ENCODE data around the gene MTA1. TPM values are rescaled to one million over a fixed set of nuclear protein-coding genes. Genes with fewer than 3 reads are reported as not detected.

MTA1 gene
- total RNA-seq, 1 donor from 2014 or later = 43.4 TPM

DNA sequence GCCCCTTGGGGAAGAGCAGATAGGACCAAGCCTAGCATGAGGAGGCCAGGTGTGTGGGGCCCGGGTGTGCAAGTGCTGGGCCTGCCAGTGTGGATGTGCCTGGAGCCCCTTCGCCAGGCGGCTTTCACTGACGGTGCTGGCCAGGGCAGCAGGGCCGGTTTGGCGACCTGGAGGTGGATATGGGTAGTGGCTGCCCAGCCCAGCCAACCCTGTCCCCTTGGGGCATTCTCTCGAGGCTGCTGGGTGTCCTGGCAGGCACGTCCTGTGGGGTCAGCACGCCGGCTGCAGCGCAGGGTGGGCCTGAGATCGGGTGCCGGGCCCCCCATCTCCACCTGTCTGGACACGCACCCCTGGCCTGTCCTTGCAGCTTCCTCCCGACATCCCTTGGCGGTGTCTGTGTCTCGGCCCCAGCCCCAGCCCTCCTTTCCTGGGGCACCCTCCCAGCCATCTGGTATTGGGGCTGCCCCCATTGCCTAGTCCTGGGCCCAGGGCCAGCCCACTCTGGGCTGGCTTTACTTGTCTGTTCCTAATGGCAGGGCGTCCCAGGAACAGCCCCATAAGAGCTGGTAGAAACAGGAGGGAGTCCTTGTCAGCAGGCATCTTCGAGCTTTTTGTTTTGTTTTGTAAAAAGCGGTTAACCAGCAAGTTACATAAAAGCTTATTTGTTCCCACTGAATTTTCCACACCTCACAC lies 47.8 kb downstream of the MTA1 start:
- DNase-seq = no peak

DNA sequence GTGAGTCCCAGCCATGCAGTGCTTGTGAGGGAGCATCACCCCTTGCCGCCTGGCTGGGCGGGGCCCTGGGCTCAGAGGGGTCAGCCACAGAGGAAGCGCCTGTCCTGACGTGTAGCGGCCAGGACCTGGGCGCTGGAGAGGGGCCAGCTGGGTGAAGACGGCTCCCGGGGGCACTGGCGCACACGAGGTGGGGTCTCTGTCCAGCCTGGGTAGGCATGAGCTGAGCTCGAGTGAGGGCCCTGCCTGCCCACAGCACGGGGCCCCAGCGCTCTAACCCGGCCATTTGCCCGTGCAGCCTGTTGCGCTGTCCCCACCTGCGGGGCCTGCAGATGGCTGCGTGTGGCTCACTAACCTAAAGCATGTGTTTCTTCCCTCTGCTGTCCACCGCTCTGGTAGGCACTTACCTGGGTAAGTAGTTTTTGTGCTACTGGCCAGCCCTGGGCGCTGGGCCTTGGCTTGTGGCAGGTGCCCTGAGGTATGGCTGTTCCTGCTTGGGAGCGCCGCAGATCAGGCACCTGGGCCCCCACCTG lies 48.4 kb downstream of the MTA1 start:
- no peak for DNase-seq

DNA sequence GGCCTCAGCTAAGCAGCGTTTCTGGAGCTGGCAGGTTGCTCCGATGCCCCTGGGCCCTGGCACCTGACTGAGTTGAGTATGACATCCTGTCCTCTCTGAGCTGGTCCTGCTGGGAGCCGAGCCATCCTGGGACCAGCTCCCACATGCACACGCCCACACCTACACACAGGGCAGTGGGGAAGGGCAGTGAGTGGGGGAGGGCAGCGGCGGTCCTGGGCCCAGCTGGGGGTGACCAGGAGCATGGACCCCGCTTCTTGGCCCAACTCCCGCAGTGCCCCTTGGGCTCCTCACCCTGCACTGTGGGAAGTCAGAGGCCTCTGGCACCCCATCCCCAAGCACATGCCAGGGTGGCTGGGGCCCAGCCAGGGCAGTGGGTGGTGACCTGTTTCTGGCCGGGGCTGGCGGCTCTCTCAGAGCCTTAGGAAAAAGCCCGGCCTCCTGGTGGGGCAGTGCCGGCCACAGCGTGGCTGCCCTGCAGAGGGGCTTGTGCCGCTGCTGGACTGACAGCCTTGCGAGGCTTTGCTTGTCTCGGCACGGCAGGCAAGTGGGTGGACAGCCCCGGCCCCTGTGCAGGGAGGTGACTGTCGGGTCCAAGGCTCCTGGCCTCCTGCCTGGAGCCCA lies 49.1 kb downstream of the MTA1 start:
- no peak for DNase-seq

DNA sequence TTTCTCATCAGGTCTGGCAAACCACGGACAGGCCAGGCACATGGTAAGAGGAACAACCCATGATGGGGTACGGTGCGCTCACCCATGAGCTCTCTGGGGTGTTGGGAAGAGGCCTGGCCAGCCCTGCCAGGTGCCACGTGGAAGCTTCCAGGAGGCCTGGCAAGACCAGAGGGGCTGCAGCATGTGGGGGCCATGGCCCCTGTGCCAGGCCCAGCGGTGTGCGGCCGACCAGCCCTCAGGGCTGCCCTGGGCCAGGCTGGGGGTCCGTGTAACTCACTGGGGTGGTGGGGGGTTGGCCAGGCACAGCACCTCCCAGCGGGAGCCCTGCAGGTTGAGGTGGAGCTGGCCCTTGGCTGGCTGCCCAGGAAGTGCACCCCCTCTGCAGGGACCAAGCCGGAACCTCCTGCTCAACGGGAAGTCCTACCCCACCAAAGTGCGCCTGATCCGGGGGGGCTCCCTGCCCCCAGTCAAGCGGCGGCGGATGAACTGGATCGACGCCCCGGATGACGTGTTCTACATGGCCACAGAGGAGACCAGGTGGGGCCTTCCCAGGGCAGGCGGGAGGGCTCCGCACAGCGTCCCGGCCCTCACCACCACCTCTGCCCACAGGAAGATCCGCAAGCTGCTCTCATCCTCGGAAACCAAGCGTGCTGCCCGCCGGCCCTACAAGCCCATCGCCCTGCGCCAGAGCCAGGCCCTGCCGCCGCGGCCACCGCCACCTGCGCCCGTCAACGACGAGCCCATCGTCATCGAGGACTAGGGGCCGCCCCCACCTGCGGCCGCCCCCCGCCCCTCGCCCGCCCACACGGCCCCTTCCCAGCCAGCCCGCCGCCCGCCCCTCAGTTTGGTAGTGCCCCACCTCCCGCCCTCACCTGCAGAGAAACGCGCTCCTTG lies 50.1 kb downstream of the MTA1 start:
- DNase-seq = no peak

DNA sequence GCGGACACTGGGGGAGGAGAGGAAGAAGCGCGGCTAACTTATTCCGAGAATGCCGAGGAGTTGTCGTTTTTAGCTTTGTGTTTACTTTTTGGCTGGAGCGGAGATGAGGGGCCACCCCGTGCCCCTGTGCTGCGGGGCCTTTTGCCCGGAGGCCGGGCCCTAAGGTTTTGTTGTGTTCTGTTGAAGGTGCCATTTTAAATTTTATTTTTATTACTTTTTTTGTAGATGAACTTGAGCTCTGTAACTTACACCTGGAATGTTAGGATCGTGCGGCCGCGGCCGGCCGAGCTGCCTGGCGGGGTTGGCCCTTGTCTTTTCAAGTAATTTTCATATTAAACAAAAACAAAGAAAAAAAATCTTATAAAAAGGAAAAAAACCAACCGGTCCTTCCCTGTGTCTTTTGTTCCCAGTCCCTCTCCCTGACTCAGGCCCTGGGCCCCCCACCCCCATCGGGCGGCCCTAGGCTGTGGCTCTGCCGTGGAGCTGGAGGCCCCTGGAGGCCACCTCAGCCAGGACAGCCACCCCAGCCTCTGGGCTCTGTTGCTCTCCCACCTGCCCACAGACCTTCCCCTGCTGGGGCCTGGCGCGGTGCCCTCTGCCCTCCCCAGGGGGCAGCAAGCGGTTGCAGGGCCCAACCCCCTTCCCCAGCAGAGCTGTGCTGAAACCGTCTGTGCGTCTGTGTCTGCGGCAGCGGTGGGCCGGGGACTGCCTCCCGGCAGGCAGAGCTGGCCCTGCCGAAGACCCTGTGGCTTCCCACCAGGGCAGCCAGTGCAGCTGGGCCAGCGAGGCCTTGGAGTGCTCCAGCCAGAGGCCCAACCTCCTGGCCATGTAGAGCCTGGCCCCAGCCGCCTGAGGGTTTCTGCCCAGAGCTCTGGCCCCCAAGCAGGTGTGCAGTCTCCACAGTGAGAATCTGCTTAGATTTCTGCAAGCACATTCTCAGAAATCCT lies 51.0 kb downstream of the MTA1 start:
- no peak for DNase-seq

DNA sequence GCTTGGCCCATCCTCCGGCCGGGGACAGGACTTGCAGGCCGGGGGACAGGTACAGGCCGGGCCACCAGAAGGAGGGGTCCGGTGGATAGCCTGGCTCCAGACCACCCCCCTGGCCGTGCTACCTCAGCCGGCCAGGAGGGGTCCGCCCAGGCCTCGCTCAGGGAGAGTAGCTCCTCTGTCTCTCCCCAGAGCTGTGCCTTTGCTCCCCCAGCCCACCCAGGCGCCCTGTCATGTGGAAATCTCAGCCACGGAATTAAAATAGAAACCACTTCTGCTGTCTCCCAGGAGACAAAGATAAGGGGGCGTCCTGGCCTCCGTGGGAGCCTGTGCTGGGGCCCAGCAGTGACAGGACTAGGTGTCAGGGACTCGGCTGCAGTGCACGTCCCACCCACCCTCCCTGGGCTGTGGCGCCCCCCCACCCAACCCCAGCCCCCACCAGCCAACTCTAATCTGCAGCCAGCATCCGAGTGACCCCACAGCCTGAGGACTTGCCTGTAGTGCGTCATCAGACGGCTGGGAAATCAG lies 51.7 kb downstream of the MTA1 start:
- DNase-seq = no peak

DNA sequence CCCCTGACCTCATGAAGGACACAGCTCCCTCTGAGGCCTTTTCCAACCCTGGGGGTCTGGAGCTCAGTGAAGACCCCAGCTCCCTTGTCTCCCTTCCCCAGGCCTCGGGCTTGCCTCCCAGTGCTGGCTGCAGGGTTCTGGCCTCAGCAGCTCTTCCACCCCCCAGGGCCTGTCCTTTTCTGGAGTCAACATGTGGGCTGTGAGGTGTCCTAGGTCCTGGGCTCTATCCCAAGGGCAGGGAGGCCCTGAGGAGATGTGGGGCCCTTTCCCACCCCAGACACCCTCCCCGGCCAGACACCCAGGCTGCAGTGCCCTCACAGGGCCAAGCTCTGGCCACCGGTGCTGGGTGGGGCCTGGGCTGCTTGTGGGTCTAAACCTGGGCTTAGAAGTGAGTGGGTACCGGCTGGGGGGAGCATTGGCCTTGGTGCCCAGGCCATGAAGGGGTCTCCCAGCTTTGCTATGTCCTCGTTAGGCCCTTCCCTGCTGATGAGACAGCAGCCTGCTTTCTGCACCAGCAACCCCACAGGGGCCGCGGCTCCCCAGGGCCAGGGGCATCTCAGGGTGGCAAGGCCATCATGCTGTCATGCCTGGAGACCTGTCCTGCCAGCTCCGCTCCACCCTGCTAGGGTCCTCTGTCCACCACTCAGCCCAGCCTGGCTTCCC lies 52.3 kb downstream of the MTA1 start:
- DNase-seq = no peak

DNA sequence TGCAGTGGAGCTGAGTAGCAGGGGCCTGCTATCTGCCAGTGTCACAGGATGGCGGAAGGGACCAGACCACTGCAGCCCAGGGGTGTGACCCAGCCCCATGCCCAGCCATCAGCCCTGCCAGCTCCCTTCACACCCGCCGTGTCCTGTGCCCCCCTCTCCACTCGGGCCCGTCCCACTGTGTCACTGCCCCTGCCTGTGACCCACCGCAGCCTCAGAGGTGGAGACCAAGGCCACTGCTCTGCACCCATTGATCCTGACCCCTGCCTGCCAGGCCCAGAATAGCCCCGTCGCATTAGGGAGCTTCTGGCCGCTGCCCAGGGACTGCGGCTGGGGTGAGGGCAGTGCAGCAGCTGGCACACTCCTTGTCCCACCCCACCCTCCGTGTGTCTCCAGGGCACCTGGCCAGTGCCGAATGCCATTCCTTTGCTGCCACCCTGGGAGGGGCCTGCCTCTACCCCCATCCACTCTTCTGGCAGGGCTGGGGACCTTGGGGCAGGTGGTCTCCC lies 52.9 kb downstream of the MTA1 start:
- no peak for DNase-seq

DNA sequence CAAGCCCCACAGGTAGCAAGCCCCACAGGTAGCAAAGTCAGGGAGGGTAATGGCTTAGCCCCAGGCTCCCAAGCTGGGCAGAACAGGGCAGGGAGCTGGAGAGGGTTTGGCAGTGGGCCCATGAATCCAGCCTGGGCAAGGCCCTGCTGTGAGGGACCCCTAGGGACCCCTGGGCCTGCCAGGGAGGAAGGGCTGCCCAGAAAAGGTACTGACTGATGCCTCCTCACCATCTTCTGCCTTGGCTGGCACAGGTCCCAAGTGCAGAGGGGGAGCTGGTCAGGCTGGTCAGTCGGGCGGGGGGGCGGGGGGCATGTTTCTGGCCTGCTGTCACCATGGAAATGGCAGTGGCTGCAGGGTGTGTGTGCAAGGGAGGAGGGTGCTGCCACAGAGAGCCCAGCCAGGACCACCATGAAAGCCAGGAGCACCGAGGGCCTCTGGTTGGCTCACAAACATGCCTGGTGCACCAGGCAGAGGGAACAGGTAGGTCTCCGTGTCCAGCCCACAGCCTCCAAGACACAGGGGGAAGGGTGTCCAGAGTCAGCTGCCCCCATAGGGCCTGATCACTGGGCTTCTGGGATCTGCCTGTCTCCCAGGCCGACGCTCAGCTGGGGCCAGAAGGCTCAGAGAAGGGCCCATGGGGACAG lies 53.5 kb downstream of the MTA1 start:
- no peak for DNase-seq

DNA sequence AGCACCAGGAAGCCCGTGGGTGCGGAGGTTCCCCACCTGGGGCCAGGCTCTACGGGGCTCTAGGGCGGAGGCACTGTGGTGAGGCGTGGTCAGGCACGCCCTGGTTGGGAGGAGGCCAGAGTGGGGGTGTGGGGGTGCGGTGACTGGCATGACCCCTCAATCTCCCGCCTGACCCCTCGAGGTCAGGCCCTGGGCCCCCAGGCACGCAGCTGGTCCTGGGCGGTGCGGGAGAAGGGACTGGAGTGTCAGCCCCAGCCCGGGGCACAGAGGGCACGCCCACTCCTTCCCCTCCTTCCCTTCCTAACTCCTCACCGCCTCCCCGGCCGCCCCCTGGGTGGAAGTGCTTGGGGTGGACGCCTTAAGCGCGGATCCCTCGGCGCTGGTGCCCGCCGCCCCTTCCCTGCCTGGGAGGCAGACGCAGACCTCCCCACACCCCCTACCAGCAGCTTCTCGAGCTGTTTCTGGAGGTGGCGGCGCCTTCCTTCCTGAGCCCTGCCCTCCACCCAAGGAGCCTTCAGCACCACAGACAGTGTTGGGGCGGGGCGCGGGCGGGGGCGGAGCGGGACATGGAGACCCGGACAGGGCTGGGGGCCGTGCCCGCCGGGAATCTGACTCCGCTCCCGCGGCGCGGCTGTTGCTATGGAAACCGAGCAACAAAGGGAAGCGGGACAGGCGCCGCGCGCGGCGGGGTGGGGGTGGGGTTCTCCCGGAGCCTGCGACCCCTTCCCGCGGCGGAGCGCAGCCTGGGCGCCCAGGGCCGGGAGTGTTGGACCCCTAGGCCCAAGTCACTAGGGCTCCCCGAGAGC lies 54.3 kb downstream of the MTA1 start:
- DNase-seq = peak; percentile 93

DNA sequence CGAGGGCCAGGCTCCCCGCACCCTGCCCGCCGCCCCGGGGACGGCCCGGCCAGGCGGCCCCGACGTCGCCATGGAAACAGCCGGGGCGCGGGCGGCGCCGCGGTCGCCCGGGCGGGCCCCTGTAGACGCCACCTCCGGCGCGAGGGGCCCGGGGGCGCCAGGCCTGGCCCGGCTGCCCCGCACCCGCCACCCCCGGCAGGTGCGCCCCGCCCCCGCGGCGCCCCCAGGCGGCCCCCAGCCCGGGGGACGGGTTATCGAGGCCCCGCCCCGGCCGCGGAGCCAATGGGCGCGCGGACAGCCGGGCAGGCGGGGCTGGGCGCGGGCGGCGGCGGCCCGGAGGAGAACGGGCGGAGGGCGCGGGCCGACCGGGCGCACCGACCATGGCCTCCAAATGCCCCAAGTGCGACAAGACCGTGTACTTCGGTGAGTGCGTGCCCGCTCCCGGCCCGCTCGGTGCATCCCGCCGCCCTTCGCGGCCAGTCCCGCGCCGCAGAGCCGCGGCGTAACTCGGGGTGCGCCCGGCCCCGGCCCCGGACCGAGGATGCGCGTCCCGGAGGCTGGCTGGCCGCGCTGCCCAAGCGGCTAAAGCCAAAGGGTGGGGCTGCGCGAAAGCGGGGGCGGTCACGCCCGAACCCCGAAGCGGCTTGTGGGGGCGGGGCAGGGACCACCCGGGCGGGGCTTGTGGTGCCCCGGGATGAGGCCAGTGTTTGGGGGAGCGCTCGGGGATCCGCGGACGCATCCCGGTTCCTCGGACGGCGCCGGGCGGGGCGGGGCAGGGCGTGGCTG lies 55.0 kb downstream of the MTA1 start, which contains the start of gene CRIP2:
TSS of gene CRIP2 (plus strand) at position 339 of the 786 bp plus-strand sequence. CDS start at position 381, 42 bp downstream.
- DNase-seq = peak; percentile 69

DNA sequence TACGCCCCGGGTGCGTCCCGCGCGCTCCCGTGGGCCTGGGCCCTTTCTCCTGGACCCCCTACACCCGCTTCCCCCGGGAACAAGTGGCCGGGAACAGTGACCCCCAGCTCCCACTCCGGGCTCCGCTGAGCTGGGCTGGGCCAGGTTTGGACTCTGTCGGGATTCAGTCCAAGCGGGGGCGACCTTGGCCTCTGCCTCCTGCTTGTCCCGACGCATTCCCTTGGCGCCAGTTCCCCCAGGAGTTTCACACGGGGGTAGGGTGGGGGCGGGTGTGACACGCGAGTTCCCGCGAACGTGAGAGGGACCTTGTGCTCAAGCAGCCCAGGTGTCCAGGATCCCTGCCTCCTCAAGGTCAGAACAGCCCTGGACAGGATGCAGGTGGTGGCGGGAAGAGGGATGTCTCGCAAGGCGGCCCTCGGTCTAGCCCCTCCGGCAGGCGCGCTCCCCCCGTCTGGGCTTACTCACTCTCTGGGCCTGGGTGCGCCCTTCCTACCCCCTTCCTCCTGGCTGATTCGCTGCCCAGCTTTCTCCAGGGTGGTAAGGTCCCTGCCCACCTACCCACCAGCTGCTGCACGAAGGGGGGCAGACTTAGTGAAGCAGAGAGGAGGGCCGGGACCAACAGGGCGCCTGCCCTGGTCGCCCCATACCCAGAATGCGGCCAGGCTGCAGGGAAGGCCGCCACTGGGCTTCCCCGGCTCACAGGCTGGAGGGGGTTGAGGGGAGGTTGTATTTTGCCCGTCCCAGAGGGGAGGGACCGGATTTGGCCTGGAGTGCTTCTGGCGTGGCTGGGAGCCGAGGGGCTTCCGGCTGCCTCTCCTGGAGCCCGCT lies 55.9 kb downstream of the MTA1 start:
- peak; percentile 78 for DNase-seq

DNA sequence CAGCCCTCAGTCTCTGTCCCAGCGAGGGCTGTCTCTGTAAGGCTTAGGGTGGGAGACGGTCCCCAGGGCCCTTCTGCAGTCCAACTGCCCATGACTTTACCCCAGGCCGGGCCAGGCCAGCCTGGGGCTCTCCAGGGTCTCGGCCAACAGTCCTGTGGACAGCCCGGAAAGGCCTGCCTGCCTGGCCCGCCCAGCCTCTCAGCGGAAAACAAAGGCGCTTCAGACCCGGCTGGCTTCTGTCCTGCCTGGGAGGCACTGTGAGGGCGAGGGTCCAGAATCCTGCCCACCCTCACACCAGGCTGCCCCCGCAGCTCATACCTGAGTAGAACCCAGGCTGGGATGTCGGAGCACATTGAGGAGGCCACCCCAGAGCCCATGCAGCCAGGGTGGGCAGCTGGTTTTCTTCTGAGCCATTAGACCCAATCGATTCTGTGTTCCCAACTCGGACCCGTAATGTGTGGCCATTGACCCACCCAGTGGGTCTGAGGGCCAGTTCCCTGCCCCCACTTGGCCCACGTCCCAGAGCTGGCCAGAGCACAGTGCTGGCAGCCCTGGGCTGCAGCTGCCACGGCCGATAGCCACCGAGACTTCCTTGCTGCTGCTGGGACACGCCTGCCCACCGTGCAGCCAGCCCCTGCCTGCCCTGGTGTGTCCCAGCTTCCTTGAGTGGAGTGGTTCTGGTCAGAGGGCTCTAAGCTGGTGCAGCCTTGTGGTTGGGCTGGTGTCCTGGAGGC lies 56.6 kb downstream of the MTA1 start:
- DNase-seq = peak; percentile 80

DNA sequence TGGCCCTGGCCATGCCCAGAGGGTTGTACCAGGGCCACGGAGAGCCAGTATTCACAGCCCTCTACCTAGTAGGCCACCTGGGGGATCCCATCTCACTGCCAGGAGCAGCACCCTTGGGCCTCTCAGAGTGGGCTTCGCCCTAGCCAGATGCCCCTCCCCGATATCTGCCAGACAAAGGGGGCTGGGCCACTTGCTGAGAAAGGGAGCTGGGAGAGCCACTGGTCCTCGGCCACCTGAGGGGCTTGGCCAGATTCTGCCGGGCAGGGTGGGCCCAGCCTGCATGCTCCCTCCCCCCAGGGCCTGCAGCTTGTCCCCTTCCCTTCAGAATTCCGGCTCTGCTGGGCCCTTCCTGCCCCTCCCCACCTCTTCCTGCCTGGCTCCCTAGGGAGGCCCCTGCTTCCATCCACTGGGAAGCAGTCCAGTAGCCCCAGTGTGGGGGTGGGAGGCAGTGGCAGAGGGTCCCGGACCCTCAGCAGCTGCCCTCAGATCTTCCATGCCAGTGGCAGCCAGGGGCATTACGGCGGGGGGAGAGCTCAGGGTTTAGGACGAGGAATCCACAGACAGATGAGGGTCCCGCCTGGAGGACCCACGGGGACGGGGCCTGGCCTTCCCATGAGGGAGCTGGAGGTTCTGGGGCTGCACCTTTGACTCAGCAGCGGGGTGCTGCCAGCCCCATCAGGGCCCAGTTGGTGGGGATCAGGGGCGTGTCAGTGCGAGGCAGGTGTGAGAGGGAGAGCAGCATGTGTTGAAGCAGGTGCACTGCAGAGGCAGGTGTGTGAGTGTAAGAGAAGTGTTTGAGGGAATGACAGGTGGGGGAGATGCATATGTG lies 57.4 kb downstream of the MTA1 start:
- DNase-seq = peak; percentile 44

DNA sequence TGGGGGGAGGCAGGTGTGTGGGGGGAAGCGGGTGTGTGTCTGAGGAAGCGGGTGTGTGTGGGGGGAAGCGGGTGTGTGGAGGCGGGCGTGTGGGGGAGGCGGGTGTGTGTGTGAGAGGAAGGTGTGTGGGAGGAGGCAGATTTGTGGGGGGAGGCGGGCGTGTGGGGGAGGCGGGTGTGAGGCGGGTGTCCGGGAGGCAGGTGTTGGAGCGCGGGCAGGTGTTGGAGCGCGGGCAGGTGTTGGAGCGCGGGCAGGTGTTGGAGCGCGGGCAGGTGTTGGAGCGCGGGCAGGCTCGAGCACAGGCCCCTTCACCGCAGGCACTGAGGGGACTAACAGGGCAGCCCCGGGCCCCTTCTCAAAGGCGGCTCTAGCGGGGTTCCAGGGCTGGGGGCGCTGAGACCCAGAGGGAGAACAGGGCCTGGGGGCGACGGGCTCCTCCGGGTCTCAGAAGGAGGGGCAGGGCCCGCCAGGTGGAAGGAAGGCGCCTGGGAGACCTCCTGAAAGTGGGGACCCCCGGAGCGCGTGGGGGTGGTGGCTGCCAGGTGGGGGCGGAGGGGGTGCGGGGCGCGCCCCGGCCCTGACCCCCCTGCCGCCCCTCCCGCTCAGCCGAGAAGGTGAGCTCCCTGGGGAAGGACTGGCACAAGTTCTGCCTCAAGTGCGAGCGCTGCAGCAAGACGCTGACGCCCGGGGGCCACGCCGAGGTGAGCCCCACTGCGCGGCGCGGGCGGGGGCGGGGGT lies 58.2 kb downstream of the MTA1 start:
- peak; percentile 37 for DNase-seq
